ENCODE results near the gene LGR6. TPM values are rescaled to one million over a fixed set of nuclear protein-coding genes. Genes with fewer than 3 reads are reported as not detected.

LGR6 gene
- total RNA-seq, 6 experiments from 2014 or later, result 0.17 to 2.0 (median 1.0) TPM

DNA sequence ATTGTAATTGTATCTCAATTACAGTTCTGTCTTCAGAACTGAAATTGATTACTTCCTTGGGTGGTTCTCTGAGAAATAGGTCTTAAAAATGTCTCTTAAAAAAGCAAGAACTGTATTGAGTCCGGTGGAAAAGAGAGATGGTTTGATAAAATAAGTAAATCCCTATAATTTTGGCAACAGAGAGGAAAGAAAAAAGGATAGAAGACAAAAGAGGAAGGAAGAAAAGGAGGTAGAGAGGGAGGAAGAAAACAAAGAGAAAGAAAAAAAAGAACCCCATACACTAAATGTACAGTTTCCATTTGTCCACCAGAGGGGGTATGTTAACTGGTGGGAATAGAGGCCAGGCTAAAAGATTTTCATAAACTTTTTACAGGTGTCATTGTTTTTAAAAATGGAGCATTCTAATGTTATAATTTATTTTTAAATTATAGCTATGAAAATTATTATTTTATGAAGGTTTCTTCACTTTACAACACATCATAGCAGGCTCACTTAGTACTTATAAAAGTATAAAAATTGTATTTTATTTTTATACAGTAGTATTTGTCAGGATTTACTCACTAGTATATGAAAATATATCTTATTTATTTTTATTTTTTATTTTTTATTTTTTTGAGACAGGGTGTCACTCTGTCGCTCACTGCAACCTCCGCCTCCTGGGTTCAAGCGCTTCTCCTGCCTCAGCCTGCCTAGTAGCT is 150.2 kb downstream of the LGR6 start:
- Histone ChIP-seq H3K4me1 (no peaks in the 10 kb centered on the region), H3K27ac (no peak overlapping the region), H3K9me3 (no peaks in the 10 kb centered on the region), H3K36me3 (no peaks in the 10 kb centered on the region), H3K4me3 (no peak overlapping the region), H3K27me3 (no peaks in the 10 kb centered on the region)
- no peak for ATAC-seq
- no peak for TF ChIP-seq POLR2A (IDR thresholded peaks at IDR 0.05)
- TF ChIP-seq, protein P1, sequence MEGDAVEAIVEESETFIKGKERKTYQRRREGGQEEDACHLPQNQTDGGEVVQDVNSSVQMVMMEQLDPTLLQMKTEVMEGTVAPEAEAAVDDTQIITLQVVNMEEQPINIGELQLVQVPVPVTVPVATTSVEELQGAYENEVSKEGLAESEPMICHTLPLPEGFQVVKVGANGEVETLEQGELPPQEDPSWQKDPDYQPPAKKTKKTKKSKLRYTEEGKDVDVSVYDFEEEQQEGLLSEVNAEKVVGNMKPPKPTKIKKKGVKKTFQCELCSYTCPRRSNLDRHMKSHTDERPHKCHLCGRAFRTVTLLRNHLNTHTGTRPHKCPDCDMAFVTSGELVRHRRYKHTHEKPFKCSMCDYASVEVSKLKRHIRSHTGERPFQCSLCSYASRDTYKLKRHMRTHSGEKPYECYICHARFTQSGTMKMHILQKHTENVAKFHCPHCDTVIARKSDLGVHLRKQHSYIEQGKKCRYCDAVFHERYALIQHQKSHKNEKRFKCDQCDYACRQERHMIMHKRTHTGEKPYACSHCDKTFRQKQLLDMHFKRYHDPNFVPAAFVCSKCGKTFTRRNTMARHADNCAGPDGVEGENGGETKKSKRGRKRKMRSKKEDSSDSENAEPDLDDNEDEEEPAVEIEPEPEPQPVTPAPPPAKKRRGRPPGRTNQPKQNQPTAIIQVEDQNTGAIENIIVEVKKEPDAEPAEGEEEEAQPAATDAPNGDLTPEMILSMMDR (IDR thresholded peaks at IDR 0.05), result peak; percentile 59 to 85 (median 82)
- 73% methylated on average over 4 of the region's 4 CpGs for WGBS (ENCODE audit: insufficient coverage, low coverage, low lambda C conversion rate, missing lambda C conversion rate)
- intact Hi-C loops (cut with DNase I), result no loop called here
- DNase-seq, result no peak

DNA sequence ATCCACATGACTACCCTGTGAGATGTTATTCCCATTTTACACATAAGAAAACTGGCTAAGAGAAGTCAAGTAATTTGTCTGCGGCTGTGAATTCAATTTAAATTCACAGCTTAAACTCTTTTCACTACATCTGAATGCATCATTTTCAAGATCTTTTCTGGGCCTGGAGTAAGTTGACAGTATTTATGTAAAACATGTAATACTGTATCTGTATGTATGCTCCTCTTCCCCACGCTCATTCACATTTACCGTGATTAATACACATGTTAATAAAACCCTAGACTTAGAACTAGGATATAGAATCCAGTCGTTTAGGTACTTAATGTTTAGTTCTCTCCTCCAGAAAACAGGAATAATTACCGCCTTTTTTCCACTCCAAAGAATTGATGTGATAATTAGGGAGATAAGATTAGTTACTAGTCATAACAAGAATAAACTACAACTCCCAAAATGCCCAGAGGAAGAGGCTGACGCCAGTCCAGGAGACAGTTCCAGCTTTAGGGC is 154.5 kb downstream of the LGR6 start:
- 47% methylated on average over 6 of the region's 6 CpGs for WGBS (ENCODE audit: insufficient coverage, low coverage, low lambda C conversion rate, missing lambda C conversion rate)
- Histone ChIP-seq H3K9me3 (no peaks in the 10 kb centered on the region), H3K27ac (no peak overlapping the region), H3K27me3 (no peaks in the 10 kb centered on the region), H3K4me3 (no peak overlapping the region), H3K4me1 (peaks cover 0 to 10% (median 3%) of the 10 kb centered on the region in 4 donors), H3K36me3 (no peaks in the 10 kb centered on the region)
- TF ChIP-seq, protein P1 (IDR thresholded peaks at IDR 0.05), result no peak
- TF ChIP-seq POLR2A (IDR thresholded peaks at IDR 0.05), result no peak
- ATAC-seq, result no peak
- no peak for DNase-seq
- intact Hi-C loops (cut with DNase I), result no loop called here

DNA sequence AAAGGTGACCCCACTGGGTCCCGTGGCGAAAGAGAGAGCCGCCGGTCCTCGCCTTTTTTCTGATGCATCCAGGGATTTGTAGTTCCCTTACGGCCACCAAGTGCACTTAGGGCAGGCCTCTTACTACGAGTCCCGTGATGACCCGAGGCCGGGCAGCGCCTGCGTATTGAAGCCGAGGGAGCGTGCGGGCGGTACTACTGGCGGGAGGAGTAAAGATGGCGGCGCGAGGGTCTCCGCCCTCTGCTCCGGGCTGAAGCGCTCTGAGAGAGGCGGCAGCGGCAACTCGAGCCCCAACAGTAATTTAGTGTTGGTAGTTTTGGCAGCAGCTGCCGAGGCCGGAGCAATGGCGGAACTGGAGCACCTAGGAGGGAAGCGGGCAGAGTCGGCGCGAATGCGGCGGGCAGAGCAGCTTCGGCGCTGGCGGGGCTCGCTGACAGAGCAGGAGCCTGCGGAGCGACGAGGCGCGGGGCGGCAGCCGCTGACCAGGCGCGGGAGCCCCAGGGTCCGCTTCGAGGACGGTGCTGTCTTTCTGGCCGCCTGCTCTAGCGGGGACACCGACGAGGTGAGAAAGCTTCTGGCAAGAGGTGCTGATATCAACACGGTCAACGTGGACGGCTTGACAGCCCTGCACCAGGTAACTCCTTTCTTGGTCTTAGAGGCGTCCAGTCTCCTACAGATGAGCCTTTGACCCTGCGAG is 155.1 kb downstream of the LGR6 start, which contains the start of gene PPP1R12B:
TSS of gene PPP1R12B (plus strand) at position 191 of the 697 bp plus-strand sequence. CDS start at position 344, 153 bp downstream.
- DNase-seq (peak; percentile 97 to 99 (median 98)), ATAC-seq (peak; percentile 97 to 99 (median 98))
- peak within 1 kb of the TSS; percentile 85 to 93 (median 92) for H3K27ac ChIP-seq
- intact Hi-C loops (cut with DNase I), result no loop called here
- TF ChIP-seq POLR2A (IDR thresholded peaks at IDR 0.05), result peak; percentile 73
- TF ChIP-seq, protein P1 (IDR thresholded peaks at IDR 0.05), result no peak
- H3K27me3 ChIP-seq, result no peaks in the 10 kb centered on the region
- H3K9me3 ChIP-seq, result no peaks in the 10 kb centered on the region
- 0% methylated on average over 7 of the region's 60 CpGs for WGBS (ENCODE audit: insufficient coverage, low coverage, low lambda C conversion rate, missing lambda C conversion rate)
- H3K36me3 ChIP-seq, result no peaks in the 10 kb centered on the region
- H3K4me1 ChIP-seq, result peaks cover 0 to 10% (median 3%) of the 10 kb centered on the region in 4 donors
- peak within 1 kb of the TSS; percentile 89 to 99 (median 98) for H3K4me3 ChIP-seq

DNA sequence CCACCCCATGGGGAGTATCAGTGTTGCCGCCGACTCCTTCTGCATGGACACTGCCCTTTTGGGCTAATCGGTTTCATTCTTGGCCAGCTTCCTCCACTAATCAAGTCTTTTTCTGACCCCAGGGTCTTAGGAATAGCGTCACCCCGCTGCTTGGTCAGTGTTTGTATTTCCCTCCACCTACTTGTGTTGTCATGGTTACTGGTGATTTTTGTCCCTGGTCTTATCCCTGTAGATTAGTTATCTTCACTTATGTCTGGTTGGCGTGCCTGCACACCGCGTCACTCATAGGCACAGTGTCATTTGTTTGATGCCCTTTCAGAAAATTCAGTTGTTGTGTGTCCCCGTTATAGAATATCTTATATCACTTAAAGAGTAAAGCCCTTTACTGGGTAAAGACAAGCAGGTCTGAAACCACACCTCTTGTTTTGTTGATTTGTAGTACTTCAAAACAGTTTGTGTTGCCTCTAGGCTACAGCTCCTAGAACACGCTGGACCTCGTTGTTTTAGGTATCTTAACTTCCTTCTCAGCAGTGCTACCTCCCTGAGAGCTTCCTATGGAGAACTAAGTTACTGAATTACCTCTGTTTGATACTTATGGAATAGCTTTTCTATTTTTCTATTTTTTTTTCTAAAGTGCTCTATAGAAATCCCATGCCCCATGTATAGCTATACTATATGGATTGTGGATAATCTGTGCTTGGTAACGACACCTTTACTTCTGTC is 155.8 kb downstream of the LGR6 start:
- peak overlapping the region; percentile 89 to 99 (median 98) for H3K4me3 ChIP-seq
- no peaks in the 10 kb centered on the region for H3K36me3 ChIP-seq
- intact Hi-C loops (cut with DNase I), result no loop called here
- no peaks in the 10 kb centered on the region for H3K27me3 ChIP-seq
- DNase-seq (no peak), ATAC-seq (peak in 3 of 4 donors; percentile 32 to 40 (median 33))
- 6% methylated on average over 10 of the region's 12 CpGs for WGBS (ENCODE audit: insufficient coverage, low coverage, low lambda C conversion rate, missing lambda C conversion rate)
- no peaks in the 10 kb centered on the region for H3K9me3 ChIP-seq
- no peak for TF ChIP-seq POLR2A (IDR thresholded peaks at IDR 0.05)
- TF ChIP-seq, protein P1 (IDR thresholded peaks at IDR 0.05), result no peak
- peak overlapping the region; percentile 85 to 93 (median 92) for H3K27ac ChIP-seq
- H3K4me1 ChIP-seq, result peaks cover 0 to 10% (median 3%) of the 10 kb centered on the region in 4 donors

Measured in right lobe of liver (tissue), 6 donors.